Trophoblast cell (in vitro differentiated cells and primary cell): ENCODE results near the gene KCNMA1.

ENCODE experiments used
- DNase-seq, 2 donors: peaks; one replicate each; pipeline ENCODE4 v3.0.0-alpha.2; 2016
- H2AFZ ChIP-seq: 2 replicates; pipeline ENCODE4 v1.6.1; 2013; ENCODE audit warnings: low read length, moderate library complexity, mild to moderate bottlenecking; ENCODE audit not compliant: insufficient read depth, poor library complexity
- H2AK5ac ChIP-seq: 2 replicates; pipeline ENCODE4 v1.6.1; 2013; ENCODE audit warnings: mild to moderate bottlenecking, low read length
- H2BK120ac ChIP-seq: 2 replicates; pipeline ENCODE4 v1.6.1; 2013; ENCODE audit warnings: low read length, mild to moderate bottlenecking, moderate library complexity; ENCODE audit not compliant: insufficient read depth, poor library complexity
- H2BK12ac ChIP-seq: 2 replicates; pipeline ENCODE4 v1.6.1; 2013; ENCODE audit warnings: mild to moderate bottlenecking, low read length, moderate library complexity
- H2BK5ac ChIP-seq: 2 replicates; pipeline ENCODE4 v1.6.1; 2013; ENCODE audit warnings: low read length, low read depth, moderate library complexity, mild to moderate bottlenecking; ENCODE audit not compliant: poor library complexity
- H3K14ac ChIP-seq: 2 replicates; pipeline ENCODE4 v1.6.1; 2013; ENCODE audit warnings: mild to moderate bottlenecking, low read length
- H3K18ac ChIP-seq: 2 replicates; pipeline ENCODE4 v1.6.1; 2013; ENCODE audit warnings: mild to moderate bottlenecking, low read length
- H3K23ac ChIP-seq: 2 replicates; pipeline ENCODE4 v1.6.1; 2013; ENCODE audit warnings: low read length
- H3K27ac ChIP-seq: 2 replicates; pipeline ENCODE4 v1.5.1; 2013; ENCODE audit warnings: low read depth, mild to moderate bottlenecking, inconsistent platforms, low read length, moderate library complexity
- H3K27me3 ChIP-seq: 2 replicates; pipeline ENCODE4 v1.6.1; 2013; ENCODE audit warnings: inconsistent platforms, mild to moderate bottlenecking, low read length, moderate library complexity; ENCODE audit not compliant: insufficient read depth
- H3K36me3 ChIP-seq, 2 experiments: 1 replicate in 1 of 2; 2 replicates in 1 of 2; pipeline ENCODE4 v1.6.1; 2013; ENCODE audit warnings: low read length in 2 of 2, mild to moderate bottlenecking in 2 of 2, moderate library complexity in 1 of 2; ENCODE audit not compliant: insufficient read depth in 2 of 2, control insufficient read depth in 1 of 2
- H3K4ac ChIP-seq: 2 replicates; pipeline ENCODE4 v1.6.1; 2013; ENCODE audit warnings: low read depth, mild to moderate bottlenecking, low read length, moderate library complexity
- H3K4me1 ChIP-seq, 2 experiments: 1 replicate in 1 of 2; 2 replicates in 1 of 2; pipeline ENCODE4 v1.6.1; 2013; ENCODE audit warnings: low read length in 2 of 2, mild to moderate bottlenecking in 2 of 2, moderate library complexity in 1 of 2; ENCODE audit not compliant: insufficient read depth in 2 of 2, control insufficient read depth in 1 of 2
- H3K4me2 ChIP-seq: 2 replicates; pipeline ENCODE4 v1.6.1; 2013; ENCODE audit warnings: inconsistent platforms, mild to moderate bottlenecking, low read length, moderate library complexity
- H3K4me3 ChIP-seq: 2 replicates; pipeline ENCODE4 v1.5.1; 2013; ENCODE audit warnings: mild to moderate bottlenecking, low read depth, low read length, inconsistent platforms
- H3K79me1 ChIP-seq: one replicate; pipeline ENCODE4 v1.6.1; 2013; ENCODE audit warnings: low read length
- H3K79me2 ChIP-seq: 2 replicates; pipeline ENCODE4 v1.6.1; 2013; ENCODE audit warnings: low read length, mild to moderate bottlenecking; ENCODE audit not compliant: control insufficient read depth, insufficient read depth, poor library complexity
- H3K9ac ChIP-seq: 2 replicates; pipeline ENCODE4 v1.6.1; 2013; ENCODE audit warnings: mild to moderate bottlenecking, low read length
- H3K9me3 ChIP-seq: 2 replicates; pipeline ENCODE4 v1.6.1; 2013; ENCODE audit warnings: low read depth, mild to moderate bottlenecking, control low read depth, inconsistent platforms, low read length; ENCODE audit not compliant: insufficient read depth
- H4K12ac ChIP-seq: 2 replicates; pipeline ENCODE4 v1.6.1; 2013; ENCODE audit warnings: low read depth, mild to moderate bottlenecking, low read length, moderate library complexity
- H4K8ac ChIP-seq: 2 replicates; pipeline ENCODE4 v1.6.1; 2013; ENCODE audit warnings: low read depth, mild to moderate bottlenecking, low read length, moderate library complexity
- H4K91ac ChIP-seq: one replicate; pipeline ENCODE4 v1.6.1; 2013; ENCODE audit warnings: low read depth, mild to moderate bottlenecking, low read length, moderate library complexity
- WGBS: extraction: QIAGEN DNeasy Blood & Tissue Kit; methylation state at CpG from one replicate; pipeline ENCODE4 v1.1.7; 2013; ENCODE audit warnings: missing lambda C conversion rate; ENCODE audit not compliant: insufficient read length, insufficient coverage; ENCODE audit errors: extremely low coverage; 5-methylcytosine and 5-hydroxymethylcytosine counted together

KCNMA1 gene

DNA sequence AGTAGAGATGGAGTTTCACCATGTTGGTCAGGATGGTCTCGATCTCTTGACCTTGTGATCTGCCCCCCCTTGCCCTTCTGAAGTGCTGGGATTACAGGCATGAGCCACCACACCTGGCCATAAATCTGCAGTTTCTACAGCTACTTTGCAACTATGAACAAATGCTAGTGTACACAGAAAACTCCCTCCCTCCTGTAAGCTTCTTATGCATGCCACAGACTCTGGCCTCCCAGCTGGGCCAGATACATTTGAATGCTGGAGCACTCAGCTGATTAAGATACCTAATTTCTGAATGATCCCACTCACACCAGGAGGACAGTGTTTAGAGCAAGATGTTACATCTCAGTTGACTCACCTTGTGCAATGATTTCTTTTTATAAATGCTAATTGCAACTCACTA lies 486.2 kb downstream of the KCNMA1 start:
- no peak overlapping the region for H4K12ac ChIP-seq
- no peak overlapping the region for H2AK5ac ChIP-seq
- H3K14ac ChIP-seq: no peak overlapping the region
- no peak overlapping the region for H3K18ac ChIP-seq
- peaks cover 4 to 5% of the 10 kb centered on the region in 2 experiments for H3K36me3 ChIP-seq
- no CpG with 5 or more reads among the region's 1 CpG for WGBS
- H3K4ac ChIP-seq: no peak overlapping the region
- H3K27me3 ChIP-seq: no peaks in the 10 kb centered on the region
- no peaks in the 10 kb centered on the region for H3K4me1 ChIP-seq
- H3K9ac ChIP-seq: no peak overlapping the region
- H3K27ac ChIP-seq: no peak overlapping the region
- no peak overlapping the region for H3K4me2 ChIP-seq
- H2BK120ac ChIP-seq: no peak overlapping the region
- peaks cover 2% of the 10 kb centered on the region for H3K79me1 ChIP-seq
- H2AFZ ChIP-seq: no peak overlapping the region
- H3K23ac ChIP-seq: no peak overlapping the region
- H3K9me3 ChIP-seq: no peaks in the 10 kb centered on the region
- no peak overlapping the region for H4K91ac ChIP-seq
- no peak overlapping the region for H2BK12ac ChIP-seq
- no peak overlapping the region for H3K4me3 ChIP-seq
- DNase-seq: no peak
- no peak overlapping the region for H4K8ac ChIP-seq
- H2BK5ac ChIP-seq: no peak overlapping the region
- no peaks in the 10 kb centered on the region for H3K79me2 ChIP-seq

DNA sequence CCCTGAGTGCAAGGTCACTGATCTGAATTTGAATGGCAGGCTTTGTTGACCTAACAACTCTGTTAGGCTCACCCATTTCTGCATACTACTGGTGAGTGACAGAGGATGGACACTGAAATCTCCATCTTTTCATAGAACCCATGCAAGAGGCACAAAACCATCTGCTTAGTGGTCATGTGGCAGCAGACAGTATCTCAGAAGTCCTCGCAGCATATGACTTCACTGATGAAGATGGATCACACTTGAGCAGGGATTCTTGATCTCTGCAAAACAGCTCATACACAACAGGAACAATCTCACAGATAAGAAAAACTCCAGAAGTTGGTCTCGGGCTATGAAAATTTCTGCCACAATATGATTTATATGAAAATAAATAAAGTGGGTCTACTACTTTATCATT lies 487.9 kb downstream of the KCNMA1 start:
- H3K9ac ChIP-seq: no peak overlapping the region
- no peak overlapping the region for H2BK5ac ChIP-seq
- H3K27ac ChIP-seq: no peak overlapping the region
- no peak overlapping the region for H2AK5ac ChIP-seq
- H4K91ac ChIP-seq: no peak overlapping the region
- no peak overlapping the region for H3K4me3 ChIP-seq
- H3K9me3 ChIP-seq: no peaks in the 10 kb centered on the region
- H3K18ac ChIP-seq: no peak overlapping the region
- no peak overlapping the region for H2BK120ac ChIP-seq
- no peak overlapping the region for H3K14ac ChIP-seq
- no peak overlapping the region for H2AFZ ChIP-seq
- no peaks in the 10 kb centered on the region for H3K27me3 ChIP-seq
- no peak overlapping the region for H3K4me2 ChIP-seq
- H4K12ac ChIP-seq: no peak overlapping the region
- no peaks in the 10 kb centered on the region for H3K79me2 ChIP-seq
- no peak overlapping the region for H3K4ac ChIP-seq
- H3K4me1 ChIP-seq: no peaks in the 10 kb centered on the region
- no peak for DNase-seq
- no CpG with 5 or more reads among the region's 2 CpGs for WGBS
- peaks cover under 1 to 3% of the 10 kb centered on the region in 2 experiments for H3K36me3 ChIP-seq
- H4K8ac ChIP-seq: no peak overlapping the region
- H2BK12ac ChIP-seq: no peak overlapping the region
- H3K79me1 ChIP-seq: no peaks in the 10 kb centered on the region
- no peak overlapping the region for H3K23ac ChIP-seq

DNA sequence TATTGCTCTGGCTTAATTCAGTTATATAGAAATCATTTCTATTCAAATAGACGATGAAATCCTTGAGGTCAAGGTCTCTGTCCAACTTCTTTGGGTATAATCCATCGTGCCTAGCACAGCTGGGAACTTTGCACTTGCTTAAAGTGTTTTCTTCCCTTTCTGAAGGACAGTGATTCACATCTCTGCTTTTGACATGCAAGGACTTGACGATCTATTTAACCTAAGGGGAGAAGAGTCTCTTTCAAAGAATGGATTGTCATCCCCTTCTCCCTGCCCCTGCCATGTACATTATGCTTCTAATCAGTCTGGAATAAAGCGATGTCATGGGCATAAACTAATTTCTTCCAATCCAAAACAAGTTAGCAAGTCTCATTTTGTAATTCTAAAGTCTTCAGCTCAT lies 488.6 kb downstream of the KCNMA1 start:
- no peak overlapping the region for H3K9ac ChIP-seq
- H2BK12ac ChIP-seq: no peak overlapping the region
- H3K14ac ChIP-seq: no peak overlapping the region
- H3K23ac ChIP-seq: no peak overlapping the region
- H3K4me1 ChIP-seq: no peaks in the 10 kb centered on the region
- no peak overlapping the region for H3K4me2 ChIP-seq
- no peak overlapping the region for H4K8ac ChIP-seq
- H3K9me3 ChIP-seq: no peaks in the 10 kb centered on the region
- WGBS: no CpG with 5 or more reads among the region's 4 CpGs
- H2AK5ac ChIP-seq: no peak overlapping the region
- H3K36me3 ChIP-seq: peaks cover 0 to 3% of the 10 kb centered on the region in 2 experiments
- H3K79me1 ChIP-seq: no peaks in the 10 kb centered on the region
- H3K18ac ChIP-seq: no peak overlapping the region
- DNase-seq: no peak
- no peak overlapping the region for H3K27ac ChIP-seq
- no peak overlapping the region for H3K4me3 ChIP-seq
- no peak overlapping the region for H2AFZ ChIP-seq
- no peak overlapping the region for H2BK120ac ChIP-seq
- no peaks in the 10 kb centered on the region for H3K27me3 ChIP-seq
- no peak overlapping the region for H2BK5ac ChIP-seq
- no peaks in the 10 kb centered on the region for H3K79me2 ChIP-seq
- no peak overlapping the region for H4K91ac ChIP-seq
- no peak overlapping the region for H3K4ac ChIP-seq
- no peak overlapping the region for H4K12ac ChIP-seq

DNA sequence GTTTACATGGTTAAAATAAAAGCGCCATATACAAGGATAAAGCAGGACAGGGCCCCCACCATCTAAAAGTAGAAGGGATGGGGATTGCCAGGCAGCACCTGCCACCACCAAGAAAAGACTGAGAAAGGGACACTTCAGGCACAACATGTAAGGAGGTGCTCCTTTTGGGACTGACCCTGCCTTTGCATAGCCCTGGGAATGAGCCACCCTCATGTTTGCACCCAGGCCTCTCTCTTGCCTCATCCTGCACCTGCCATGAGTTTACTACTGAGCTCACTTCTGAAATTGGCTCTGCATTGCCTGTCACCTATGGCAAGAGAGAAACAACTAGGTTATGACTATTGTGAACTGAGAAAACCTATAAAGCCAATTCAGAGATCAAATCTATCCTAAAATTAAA lies 489.7 kb downstream of the KCNMA1 start:
- H3K9me3 ChIP-seq: no peaks in the 10 kb centered on the region
- no peak overlapping the region for H3K23ac ChIP-seq
- H3K4ac ChIP-seq: no peak overlapping the region
- no peak overlapping the region for H4K8ac ChIP-seq
- no peak for DNase-seq
- no peak overlapping the region for H3K4me2 ChIP-seq
- H3K27me3 ChIP-seq: no peaks in the 10 kb centered on the region
- H4K91ac ChIP-seq: no peak overlapping the region
- peaks cover 0 to 3% of the 10 kb centered on the region in 2 experiments for H3K36me3 ChIP-seq
- no peak overlapping the region for H2BK5ac ChIP-seq
- no peak overlapping the region for H3K14ac ChIP-seq
- no CpG with 5 or more reads among the region's 1 CpG for WGBS
- H2BK12ac ChIP-seq: no peak overlapping the region
- H3K27ac ChIP-seq: no peak overlapping the region
- no peak overlapping the region for H3K18ac ChIP-seq
- no peak overlapping the region for H4K12ac ChIP-seq
- no peak overlapping the region for H3K4me3 ChIP-seq
- H2AK5ac ChIP-seq: no peak overlapping the region
- H3K4me1 ChIP-seq: no peaks in the 10 kb centered on the region
- H3K79me2 ChIP-seq: no peaks in the 10 kb centered on the region
- H3K9ac ChIP-seq: no peak overlapping the region
- no peak overlapping the region for H2AFZ ChIP-seq
- H2BK120ac ChIP-seq: no peak overlapping the region
- no peaks in the 10 kb centered on the region for H3K79me1 ChIP-seq
